ENCODE data around the gene TIMP3.

DNA sequence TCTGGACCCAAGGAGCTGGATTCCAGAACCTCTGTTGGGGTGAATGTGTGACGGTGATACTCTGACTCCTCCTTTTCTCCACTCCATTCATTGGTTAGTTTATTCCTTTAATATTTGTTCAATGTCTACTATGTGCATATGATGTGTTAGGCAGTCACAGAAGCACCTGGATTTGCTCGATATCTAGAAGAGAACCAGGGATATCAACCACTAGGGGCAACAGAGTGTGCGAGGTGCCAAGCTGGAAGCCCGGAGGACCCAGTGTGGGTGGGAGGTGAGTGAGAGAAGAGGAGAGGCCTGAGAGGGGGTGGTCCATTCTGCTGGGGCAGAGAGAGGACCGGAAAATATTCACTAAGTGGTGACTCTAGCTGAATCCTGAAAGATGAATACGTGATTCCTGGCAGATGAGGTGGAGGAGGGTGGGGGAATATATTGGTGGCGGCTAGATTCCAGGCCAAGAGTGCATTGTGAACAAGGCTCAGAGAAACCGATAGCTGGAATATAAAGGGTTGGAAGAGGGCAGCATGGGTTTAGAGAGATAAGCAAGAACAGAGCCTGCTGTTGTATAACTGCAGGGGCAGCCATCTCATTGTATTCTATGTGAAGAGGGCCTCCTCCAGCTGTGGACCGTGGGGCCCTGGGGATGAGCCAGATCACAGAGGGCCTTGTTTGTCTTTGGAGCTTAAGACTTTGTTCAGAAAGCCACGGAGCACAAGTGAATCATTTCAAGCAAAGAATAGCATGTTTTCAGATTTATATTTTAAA lies 6.9 kb upstream of the TIMP3 start:
- TF ChIP-seq, protein P1, sequence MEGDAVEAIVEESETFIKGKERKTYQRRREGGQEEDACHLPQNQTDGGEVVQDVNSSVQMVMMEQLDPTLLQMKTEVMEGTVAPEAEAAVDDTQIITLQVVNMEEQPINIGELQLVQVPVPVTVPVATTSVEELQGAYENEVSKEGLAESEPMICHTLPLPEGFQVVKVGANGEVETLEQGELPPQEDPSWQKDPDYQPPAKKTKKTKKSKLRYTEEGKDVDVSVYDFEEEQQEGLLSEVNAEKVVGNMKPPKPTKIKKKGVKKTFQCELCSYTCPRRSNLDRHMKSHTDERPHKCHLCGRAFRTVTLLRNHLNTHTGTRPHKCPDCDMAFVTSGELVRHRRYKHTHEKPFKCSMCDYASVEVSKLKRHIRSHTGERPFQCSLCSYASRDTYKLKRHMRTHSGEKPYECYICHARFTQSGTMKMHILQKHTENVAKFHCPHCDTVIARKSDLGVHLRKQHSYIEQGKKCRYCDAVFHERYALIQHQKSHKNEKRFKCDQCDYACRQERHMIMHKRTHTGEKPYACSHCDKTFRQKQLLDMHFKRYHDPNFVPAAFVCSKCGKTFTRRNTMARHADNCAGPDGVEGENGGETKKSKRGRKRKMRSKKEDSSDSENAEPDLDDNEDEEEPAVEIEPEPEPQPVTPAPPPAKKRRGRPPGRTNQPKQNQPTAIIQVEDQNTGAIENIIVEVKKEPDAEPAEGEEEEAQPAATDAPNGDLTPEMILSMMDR (IDR thresholded peaks at IDR 0.05; ENCODE audit: poor library complexity, severe bottlenecking), result no peak
- TF ChIP-seq TAF1 (IDR thresholded peaks at IDR 0.05; ENCODE audit: low read depth) (no peak), POLR2AphosphoS5 (IDR thresholded peaks at IDR 0.05) (no peak), RAD21 (conservative IDR thresholded peaks at IDR 0.05) (no peak), MXI1 (conservative IDR thresholded peaks at IDR 0.05; ENCODE audit: poor library complexity, severe bottlenecking) (no peak)
